Trophoblast cell (in vitro differentiated cells and primary cell): ENCODE results near the gene FAM83B.
A peak's percentile ranks its signal among the peaks of the same experiment; 100 is the strongest.

Source experiments
- DNase-seq, 2 donors: peaks; one replicate each; pipeline ENCODE4 v3.0.0-alpha.2; 2016
- H2AFZ ChIP-seq: 2 replicates; pipeline ENCODE4 v1.6.1; 2013; ENCODE audit warnings: low read length, moderate library complexity, mild to moderate bottlenecking; ENCODE audit not compliant: insufficient read depth, poor library complexity
- H2AK5ac ChIP-seq: 2 replicates; pipeline ENCODE4 v1.6.1; 2013; ENCODE audit warnings: mild to moderate bottlenecking, low read length
- H2BK120ac ChIP-seq: 2 replicates; pipeline ENCODE4 v1.6.1; 2013; ENCODE audit warnings: low read length, mild to moderate bottlenecking, moderate library complexity; ENCODE audit not compliant: insufficient read depth, poor library complexity
- H2BK12ac ChIP-seq: 2 replicates; pipeline ENCODE4 v1.6.1; 2013; ENCODE audit warnings: mild to moderate bottlenecking, low read length, moderate library complexity
- H2BK5ac ChIP-seq: 2 replicates; pipeline ENCODE4 v1.6.1; 2013; ENCODE audit warnings: low read length, low read depth, moderate library complexity, mild to moderate bottlenecking; ENCODE audit not compliant: poor library complexity
- H3K14ac ChIP-seq: 2 replicates; pipeline ENCODE4 v1.6.1; 2013; ENCODE audit warnings: mild to moderate bottlenecking, low read length
- H3K18ac ChIP-seq: 2 replicates; pipeline ENCODE4 v1.6.1; 2013; ENCODE audit warnings: mild to moderate bottlenecking, low read length
- H3K23ac ChIP-seq: 2 replicates; pipeline ENCODE4 v1.6.1; 2013; ENCODE audit warnings: low read length
- H3K27ac ChIP-seq: 2 replicates; pipeline ENCODE4 v1.5.1; 2013; ENCODE audit warnings: low read depth, mild to moderate bottlenecking, inconsistent platforms, low read length, moderate library complexity
- H3K27me3 ChIP-seq: 2 replicates; pipeline ENCODE4 v1.6.1; 2013; ENCODE audit warnings: inconsistent platforms, mild to moderate bottlenecking, low read length, moderate library complexity; ENCODE audit not compliant: insufficient read depth
- H3K36me3 ChIP-seq, 2 experiments: 1 replicate in 1 of 2; 2 replicates in 1 of 2; pipeline ENCODE4 v1.6.1; 2013; ENCODE audit warnings: low read length in 2 of 2, mild to moderate bottlenecking in 2 of 2, moderate library complexity in 1 of 2; ENCODE audit not compliant: insufficient read depth in 2 of 2, control insufficient read depth in 1 of 2
- H3K4ac ChIP-seq: 2 replicates; pipeline ENCODE4 v1.6.1; 2013; ENCODE audit warnings: low read depth, mild to moderate bottlenecking, low read length, moderate library complexity
- H3K4me1 ChIP-seq, 2 experiments: 1 replicate in 1 of 2; 2 replicates in 1 of 2; pipeline ENCODE4 v1.6.1; 2013; ENCODE audit warnings: low read length in 2 of 2, mild to moderate bottlenecking in 2 of 2, moderate library complexity in 1 of 2; ENCODE audit not compliant: insufficient read depth in 2 of 2, control insufficient read depth in 1 of 2
- H3K4me2 ChIP-seq: 2 replicates; pipeline ENCODE4 v1.6.1; 2013; ENCODE audit warnings: inconsistent platforms, mild to moderate bottlenecking, low read length, moderate library complexity
- H3K4me3 ChIP-seq: 2 replicates; pipeline ENCODE4 v1.5.1; 2013; ENCODE audit warnings: mild to moderate bottlenecking, low read depth, low read length, inconsistent platforms
- H3K79me1 ChIP-seq: one replicate; pipeline ENCODE4 v1.6.1; 2013; ENCODE audit warnings: low read length
- H3K79me2 ChIP-seq: 2 replicates; pipeline ENCODE4 v1.6.1; 2013; ENCODE audit warnings: low read length, mild to moderate bottlenecking; ENCODE audit not compliant: control insufficient read depth, insufficient read depth, poor library complexity
- H3K9ac ChIP-seq: 2 replicates; pipeline ENCODE4 v1.6.1; 2013; ENCODE audit warnings: mild to moderate bottlenecking, low read length
- H3K9me3 ChIP-seq: 2 replicates; pipeline ENCODE4 v1.6.1; 2013; ENCODE audit warnings: low read depth, mild to moderate bottlenecking, control low read depth, inconsistent platforms, low read length; ENCODE audit not compliant: insufficient read depth
- H4K12ac ChIP-seq: 2 replicates; pipeline ENCODE4 v1.6.1; 2013; ENCODE audit warnings: low read depth, mild to moderate bottlenecking, low read length, moderate library complexity
- H4K8ac ChIP-seq: 2 replicates; pipeline ENCODE4 v1.6.1; 2013; ENCODE audit warnings: low read depth, mild to moderate bottlenecking, low read length, moderate library complexity
- H4K91ac ChIP-seq: one replicate; pipeline ENCODE4 v1.6.1; 2013; ENCODE audit warnings: low read depth, mild to moderate bottlenecking, low read length, moderate library complexity
- WGBS: extraction: QIAGEN DNeasy Blood & Tissue Kit; methylation state at CpG from one replicate; pipeline ENCODE4 v1.1.7; 2013; ENCODE audit warnings: missing lambda C conversion rate; ENCODE audit not compliant: insufficient read length, insufficient coverage; ENCODE audit errors: extremely low coverage; 5-methylcytosine and 5-hydroxymethylcytosine counted together

FAM83B gene

GRCh38 chr6:54868556-54868955 is 22.0 kb downstream of the FAM83B start:
- H3K36me3 ChIP-seq = peaks cover 0 to 2% of the 10 kb centered on the region in 2 experiments
- no peaks in the 10 kb centered on the region for H3K79me2 ChIP-seq
- no peak overlapping the region for H2AK5ac ChIP-seq
- H3K79me1 ChIP-seq = peaks cover 3% of the 10 kb centered on the region
- H3K27me3 ChIP-seq = no peaks in the 10 kb centered on the region
- H4K12ac ChIP-seq = no peak overlapping the region
- no peak overlapping the region for H3K14ac ChIP-seq
- no peak overlapping the region for H2BK5ac ChIP-seq
- H2BK12ac ChIP-seq = no peak overlapping the region
- H3K4me1 ChIP-seq = peaks cover 4 to 7% of the 10 kb centered on the region in 2 experiments
- H3K27ac ChIP-seq = peak overlapping the region; percentile 49
- DNase-seq = no peak
- H4K91ac ChIP-seq = no peak overlapping the region
- H2AFZ ChIP-seq = no peak overlapping the region
- no peak overlapping the region for H3K23ac ChIP-seq
- no peaks in the 10 kb centered on the region for H3K9me3 ChIP-seq
- no peak overlapping the region for H3K18ac ChIP-seq
- no peak overlapping the region for H3K9ac ChIP-seq
- no peak overlapping the region for H3K4ac ChIP-seq
- H3K4me2 ChIP-seq = no peak overlapping the region
- H3K4me3 ChIP-seq = no peak overlapping the region
- H2BK120ac ChIP-seq = no peak overlapping the region
- H4K8ac ChIP-seq = no peak overlapping the region

DNA sequence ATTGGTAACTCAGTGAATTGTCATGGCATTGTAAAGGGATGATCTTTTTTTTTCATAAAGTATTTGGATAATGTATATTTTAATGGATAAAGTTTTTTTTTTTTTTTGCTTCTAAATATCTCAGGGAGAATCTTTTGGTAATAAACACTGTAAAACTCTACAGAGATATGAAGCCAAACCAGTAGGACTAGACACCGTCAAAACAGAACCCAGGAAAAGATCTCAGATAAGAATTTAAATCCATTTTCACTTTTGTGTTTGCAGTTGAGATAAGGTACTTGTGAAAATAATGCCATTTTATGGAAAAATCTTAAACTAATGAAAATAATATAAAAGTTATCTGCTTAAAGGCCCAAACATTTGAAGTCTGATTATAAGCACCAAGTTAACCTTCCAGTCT is 27.0 kb downstream of the FAM83B start:
- H3K36me3 ChIP-seq = peaks cover 0 to 2% of the 10 kb centered on the region in 2 experiments
- H2AK5ac ChIP-seq = no peak overlapping the region
- H2BK12ac ChIP-seq = no peak overlapping the region
- peaks cover 4 to 6% of the 10 kb centered on the region in 2 experiments for H3K4me1 ChIP-seq
- no peak overlapping the region for H2BK120ac ChIP-seq
- H3K23ac ChIP-seq = no peak overlapping the region
- H3K4ac ChIP-seq = no peak overlapping the region
- H3K4me3 ChIP-seq = no peak overlapping the region
- no peak overlapping the region for H3K18ac ChIP-seq
- no peak overlapping the region for H3K27ac ChIP-seq
- no peaks in the 10 kb centered on the region for H3K27me3 ChIP-seq
- H2AFZ ChIP-seq = no peak overlapping the region
- no peak overlapping the region for H3K9ac ChIP-seq
- H3K4me2 ChIP-seq = no peak overlapping the region
- H2BK5ac ChIP-seq = no peak overlapping the region
- H3K9me3 ChIP-seq = no peaks in the 10 kb centered on the region
- peaks cover 10% of the 10 kb centered on the region for H3K79me1 ChIP-seq
- no peak overlapping the region for H4K12ac ChIP-seq
- H3K79me2 ChIP-seq = no peaks in the 10 kb centered on the region
- WGBS = no CpG with 5 or more reads among the region's 1 CpG
- no peak overlapping the region for H4K91ac ChIP-seq
- H4K8ac ChIP-seq = no peak overlapping the region
- H3K14ac ChIP-seq = no peak overlapping the region
- peak; percentile 21 to 76 for DNase-seq

DNA sequence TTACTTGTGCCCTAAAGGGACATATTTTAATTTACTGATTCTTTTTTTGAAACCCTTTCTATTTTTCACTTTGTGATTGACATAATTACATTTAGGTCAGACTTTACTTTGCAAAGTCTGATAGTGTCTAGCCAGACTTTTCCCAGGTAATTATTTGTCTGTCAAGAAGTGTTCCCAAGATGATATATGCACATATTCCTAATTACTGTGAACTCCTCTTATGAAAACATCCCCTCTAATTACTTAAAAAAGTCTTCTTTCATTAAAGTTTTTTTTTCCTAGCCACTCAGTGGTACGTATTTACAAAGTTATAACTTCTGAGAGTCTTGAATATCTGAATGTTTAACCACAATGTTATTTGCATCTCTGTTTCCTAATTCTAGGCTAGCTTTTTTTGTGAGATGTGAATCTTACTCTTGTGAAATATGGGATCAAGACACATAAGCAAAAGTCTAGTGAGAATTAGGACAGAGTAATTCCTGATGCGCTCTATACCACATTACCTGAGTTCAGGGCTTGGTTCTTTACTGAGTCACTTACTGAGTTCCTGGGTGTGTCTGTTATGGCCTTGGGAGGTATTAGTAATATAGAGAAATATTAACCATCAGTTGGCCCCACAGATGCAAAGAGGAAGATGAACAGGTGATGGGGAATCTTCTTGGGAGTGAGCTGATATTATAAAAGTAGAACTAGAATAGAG is 27.9 kb downstream of the FAM83B start:
- no CpG with 5 or more reads among the region's 2 CpGs for WGBS
- Histone ChIP-seq H4K8ac (no peak overlapping the region), H3K36me3 (peaks cover 0 to 2% of the 10 kb centered on the region in 2 experiments), H2BK5ac (peak overlapping the region; percentile 68), H3K18ac (no peak overlapping the region), H3K4me2 (no peak overlapping the region), H3K79me1 (peaks cover 7% of the 10 kb centered on the region), H3K23ac (no peak overlapping the region), H4K91ac (no peak overlapping the region), H2BK12ac (no peak overlapping the region), H3K27me3 (no peaks in the 10 kb centered on the region), H3K4me1 (peaks cover 3 to 5% of the 10 kb centered on the region in 2 experiments), H3K4me3 (no peak overlapping the region), H3K4ac (no peak overlapping the region), H2AK5ac (no peak overlapping the region), H2AFZ (no peak overlapping the region), H4K12ac (no peak overlapping the region), H3K9me3 (no peaks in the 10 kb centered on the region), H3K79me2 (no peaks in the 10 kb centered on the region), H3K27ac (no peak overlapping the region), H2BK120ac (no peak overlapping the region), H3K14ac (no peak overlapping the region), H3K9ac (no peak overlapping the region)
- peak; percentile 64 to 92 for DNase-seq

DNA sequence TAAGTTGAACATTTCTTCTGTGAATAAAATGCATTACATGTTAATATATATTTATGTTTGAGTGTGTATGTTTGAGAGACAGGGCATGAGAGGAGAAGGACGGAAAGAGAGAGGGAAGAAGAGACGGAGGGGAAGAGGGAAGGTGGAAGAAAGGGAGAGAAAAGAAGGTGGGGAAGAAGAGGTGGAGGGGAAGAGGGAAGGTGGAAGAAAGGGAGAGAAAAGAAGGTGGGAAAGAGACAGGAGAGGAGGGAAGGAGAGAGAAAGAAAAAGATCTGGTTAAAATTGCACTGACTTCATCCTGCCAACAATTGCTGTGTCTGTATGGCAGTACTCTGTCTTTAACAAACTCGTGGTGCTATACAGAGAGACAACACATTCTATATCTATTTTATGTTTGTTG is 29.0 kb downstream of the FAM83B start:
- peaks cover 0 to 2% of the 10 kb centered on the region in 2 experiments for H3K36me3 ChIP-seq
- no peak overlapping the region for H4K8ac ChIP-seq
- no peaks in the 10 kb centered on the region for H3K79me2 ChIP-seq
- no peaks in the 10 kb centered on the region for H3K27me3 ChIP-seq
- no peak overlapping the region for H3K4me3 ChIP-seq
- H4K12ac ChIP-seq = no peak overlapping the region
- H3K9ac ChIP-seq = no peak overlapping the region
- no peaks in the 10 kb centered on the region for H3K9me3 ChIP-seq
- no peak overlapping the region for H2AK5ac ChIP-seq
- no peak overlapping the region for H4K91ac ChIP-seq
- no peak overlapping the region for H3K18ac ChIP-seq
- H2AFZ ChIP-seq = no peak overlapping the region
- no peak overlapping the region for H2BK5ac ChIP-seq
- H3K4ac ChIP-seq = no peak overlapping the region
- H3K14ac ChIP-seq = no peak overlapping the region
- peak overlapping the region; percentile 62 for H3K27ac ChIP-seq
- H3K79me1 ChIP-seq = peaks cover 7% of the 10 kb centered on the region
- H3K4me2 ChIP-seq = no peak overlapping the region
- H2BK120ac ChIP-seq = peak overlapping the region; percentile 1
- 100% methylated on average over 1 of the region's 3 CpGs for WGBS
- peaks cover 3 to 5% of the 10 kb centered on the region in 2 experiments for H3K4me1 ChIP-seq
- H2BK12ac ChIP-seq = no peak overlapping the region
- DNase-seq = no peak
- H3K23ac ChIP-seq = no peak overlapping the region
